ENCODE measurements around the gene ZMYND8. TPM values are rescaled to one million over a fixed set of nuclear protein-coding genes. Genes with fewer than 3 reads are reported as not detected.

The ZMYND8 gene
- total and polyA plus RNA-seq, 7 donors: 7.8 to 46.0 (median 24.8) TPM

DNA sequence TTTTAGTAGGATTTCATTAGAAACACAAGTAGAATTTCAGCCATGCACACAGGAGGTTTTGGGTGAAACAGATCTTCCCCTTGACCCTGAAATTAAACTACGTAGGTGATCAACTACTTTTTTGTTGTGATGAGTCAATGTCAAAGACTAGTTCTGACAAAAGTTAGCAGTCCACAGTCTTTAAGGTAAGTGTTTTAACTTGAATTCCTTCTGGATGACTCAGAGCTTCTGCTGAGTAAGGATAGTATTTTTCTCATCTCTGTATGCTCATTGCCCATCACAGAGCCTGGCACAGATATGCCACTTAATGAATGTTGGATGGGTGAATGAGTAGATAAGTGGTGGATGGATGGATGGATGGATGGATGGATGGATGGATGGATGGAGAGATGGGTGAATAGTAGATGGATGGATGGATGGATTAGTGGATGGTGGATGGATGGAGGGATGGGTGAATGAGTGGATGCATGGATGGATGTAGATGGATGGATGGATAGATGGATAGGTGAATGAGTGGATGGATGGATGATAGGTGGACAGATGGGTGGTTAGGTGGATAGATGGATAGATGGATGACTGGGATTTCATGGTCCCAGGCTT, 165.3 kb downstream of the ZMYND8 start:
- no peak for DNase-seq
- no peak overlapping the region for H3K4me3 ChIP-seq
- H3K9me3 ChIP-seq: no peaks in the 10 kb centered on the region
- H3K4me1 ChIP-seq: peaks cover 0 to under 1% (median 0%) of the 10 kb centered on the region in 4 donors
- no peak overlapping the region for H3K27ac ChIP-seq
- intact Hi-C loops (cut with DNase I): no loop called here
- H3K27me3 ChIP-seq: no peaks in the 10 kb centered on the region
- 90 to 95% methylated on average over 1 of the region's 1 CpG for WGBS, 2 donors
- no peaks in the 10 kb centered on the region for H3K36me3 ChIP-seq
- TF ChIP-seq EP300 (IDR thresholded peaks at IDR 0.05): no peak

DNA sequence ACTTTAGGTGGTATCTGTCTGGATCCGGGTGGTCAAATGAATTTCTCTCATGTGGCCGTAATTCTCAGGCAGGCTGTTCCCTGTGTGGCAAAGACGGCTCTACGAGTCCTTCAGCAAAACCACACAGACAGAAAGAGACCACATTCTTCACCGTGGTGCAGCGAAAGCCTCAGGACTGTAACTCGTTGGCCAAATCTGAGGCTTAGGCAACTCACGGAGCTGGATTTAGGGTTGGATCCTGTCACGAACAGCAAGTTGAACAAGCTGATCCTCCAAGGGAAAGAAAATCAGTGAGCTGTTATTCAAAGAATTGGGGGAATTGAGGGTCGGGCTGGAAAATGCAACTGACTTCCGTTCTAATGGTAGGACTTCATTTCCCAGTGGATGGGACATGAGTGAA, 167.4 kb downstream of the ZMYND8 start:
- no peaks in the 10 kb centered on the region for H3K36me3 ChIP-seq
- no peaks in the 10 kb centered on the region for H3K9me3 ChIP-seq
- no peak for DNase-seq
- intact Hi-C loops (cut with DNase I): no loop called here
- H3K27me3 ChIP-seq: no peaks in the 10 kb centered on the region
- H3K4me3 ChIP-seq: no peak overlapping the region
- H3K4me1 ChIP-seq: no peaks in the 10 kb centered on the region
- WGBS, 2 donors: 65 to 83% methylated on average over 11 of the region's 11 CpGs
- H3K27ac ChIP-seq: no peak overlapping the region
- TF ChIP-seq, protein P1, sequence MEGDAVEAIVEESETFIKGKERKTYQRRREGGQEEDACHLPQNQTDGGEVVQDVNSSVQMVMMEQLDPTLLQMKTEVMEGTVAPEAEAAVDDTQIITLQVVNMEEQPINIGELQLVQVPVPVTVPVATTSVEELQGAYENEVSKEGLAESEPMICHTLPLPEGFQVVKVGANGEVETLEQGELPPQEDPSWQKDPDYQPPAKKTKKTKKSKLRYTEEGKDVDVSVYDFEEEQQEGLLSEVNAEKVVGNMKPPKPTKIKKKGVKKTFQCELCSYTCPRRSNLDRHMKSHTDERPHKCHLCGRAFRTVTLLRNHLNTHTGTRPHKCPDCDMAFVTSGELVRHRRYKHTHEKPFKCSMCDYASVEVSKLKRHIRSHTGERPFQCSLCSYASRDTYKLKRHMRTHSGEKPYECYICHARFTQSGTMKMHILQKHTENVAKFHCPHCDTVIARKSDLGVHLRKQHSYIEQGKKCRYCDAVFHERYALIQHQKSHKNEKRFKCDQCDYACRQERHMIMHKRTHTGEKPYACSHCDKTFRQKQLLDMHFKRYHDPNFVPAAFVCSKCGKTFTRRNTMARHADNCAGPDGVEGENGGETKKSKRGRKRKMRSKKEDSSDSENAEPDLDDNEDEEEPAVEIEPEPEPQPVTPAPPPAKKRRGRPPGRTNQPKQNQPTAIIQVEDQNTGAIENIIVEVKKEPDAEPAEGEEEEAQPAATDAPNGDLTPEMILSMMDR (IDR thresholded peaks at IDR 0.05): no peak
- no peak for TF ChIP-seq POLR2AphosphoS5 (IDR thresholded peaks at IDR 0.05)
- TF ChIP-seq EP300 (IDR thresholded peaks at IDR 0.05): no peak
- TF ChIP-seq POLR2A (IDR thresholded peaks at IDR 0.05): no peak

DNA sequence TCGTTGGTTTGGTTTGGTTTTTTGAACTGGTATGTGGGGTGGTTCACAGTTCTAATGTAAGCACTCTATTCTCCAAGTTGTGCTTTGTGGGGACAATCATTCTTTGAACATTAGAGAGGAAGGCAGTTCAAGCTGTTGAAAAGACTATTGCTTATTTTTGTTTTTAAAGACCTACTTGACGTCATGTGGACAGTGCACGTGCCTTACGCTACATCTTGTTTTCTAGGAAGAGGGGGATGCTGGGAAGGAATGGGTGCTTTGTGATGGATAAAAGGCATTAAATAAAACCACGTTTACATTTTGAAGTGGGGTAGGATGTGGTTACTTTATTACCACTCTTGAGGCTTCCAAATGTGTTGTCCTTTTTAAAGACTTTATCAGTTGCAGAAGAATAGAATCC, 168.0 kb downstream of the ZMYND8 start:
- Histone ChIP-seq H3K9me3 (no peaks in the 10 kb centered on the region), H3K4me1 (no peaks in the 10 kb centered on the region), H3K4me3 (no peak overlapping the region), H3K36me3 (no peaks in the 10 kb centered on the region), H3K27ac (no peak overlapping the region), H3K27me3 (no peaks in the 10 kb centered on the region)
- no peak for DNase-seq
- 59 to 73% methylated on average over 5 of the region's 5 CpGs for WGBS, 2 donors
- intact Hi-C loops (cut with DNase I): no loop called here
- TF ChIP-seq EP300 (IDR thresholded peaks at IDR 0.05): no peak
- TF ChIP-seq POLR2A (IDR thresholded peaks at IDR 0.05): no peak
- TF ChIP-seq POLR2AphosphoS5 (IDR thresholded peaks at IDR 0.05): no peak
- TF ChIP-seq, protein P1 (IDR thresholded peaks at IDR 0.05): no peak

DNA sequence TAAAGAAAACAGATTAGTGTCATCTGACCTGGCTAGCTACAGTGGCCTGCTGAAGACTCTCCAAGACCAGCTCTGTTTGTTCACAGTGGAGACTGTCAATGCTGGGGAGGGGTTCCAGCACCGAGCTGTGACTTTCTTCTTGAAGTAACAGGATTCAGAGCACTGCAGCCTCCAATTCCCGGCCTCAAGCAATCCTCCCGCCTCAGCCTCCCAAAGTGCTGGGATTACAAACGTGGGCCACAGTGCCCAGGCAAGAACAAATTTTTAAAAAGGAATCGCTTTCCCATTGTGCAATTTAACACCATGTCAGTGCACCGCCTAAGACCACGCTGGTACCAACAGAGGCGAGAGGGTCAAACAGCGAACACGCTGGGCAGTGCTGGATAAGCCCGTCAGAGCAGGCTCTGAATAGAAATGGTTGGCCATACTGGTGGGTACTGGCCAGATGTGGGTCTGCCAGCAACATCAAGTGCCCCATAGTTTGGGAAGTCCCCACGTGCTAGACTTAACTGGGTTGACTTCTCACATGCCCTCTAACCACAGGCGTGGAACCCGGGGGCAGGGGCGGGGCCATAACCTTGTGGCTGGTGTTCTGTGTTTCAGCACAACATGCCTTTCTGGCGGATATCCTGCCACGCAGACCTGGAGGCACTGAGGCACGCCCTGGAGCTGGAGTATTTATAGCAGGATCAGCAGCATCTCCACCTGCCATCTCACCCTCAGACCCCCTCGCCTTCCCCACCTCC, 168.9 kb downstream of the ZMYND8 start:
- Histone ChIP-seq H3K36me3 (no peaks in the 10 kb centered on the region), H3K4me1 (no peaks in the 10 kb centered on the region), H3K4me3 (no peak overlapping the region), H3K27me3 (no peaks in the 10 kb centered on the region), H3K9me3 (no peaks in the 10 kb centered on the region), H3K27ac (no peak overlapping the region)
- WGBS, 2 donors: 76 to 84% methylated on average over 19 of the region's 19 CpGs
- TF ChIP-seq EP300 (IDR thresholded peaks at IDR 0.05) (no peak), POLR2A (IDR thresholded peaks at IDR 0.05) (no peak), POLR2AphosphoS5 (IDR thresholded peaks at IDR 0.05) (no peak)
- TF ChIP-seq, protein P1 (IDR thresholded peaks at IDR 0.05): no peak
- intact Hi-C loops (cut with DNase I): no loop called here
- DNase-seq: no peak

DNA sequence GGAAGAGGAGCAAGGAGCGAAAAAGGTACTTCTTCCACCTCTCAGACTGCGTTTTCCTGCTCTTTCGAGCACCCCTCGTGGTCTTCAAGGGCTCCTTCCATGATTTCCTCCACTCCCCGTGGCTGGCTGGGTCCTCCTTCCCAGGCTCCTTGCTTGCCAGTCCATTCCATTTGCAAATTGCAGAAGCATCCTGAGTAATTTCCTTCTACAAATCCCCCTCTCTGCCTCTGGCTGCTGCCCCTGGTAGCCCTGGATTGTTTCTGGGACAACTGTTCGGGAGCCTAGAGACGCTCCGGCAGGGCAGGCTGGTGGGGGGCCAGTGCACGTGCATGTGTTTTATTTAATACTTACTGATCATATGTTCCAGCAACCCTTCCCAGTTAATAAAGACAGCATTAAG, 173.1 kb downstream of the ZMYND8 start:
- WGBS, 2 donors: 74 to 81% methylated on average over 9 of the region's 9 CpGs

More for the DNA sequence above, 173.1 kb downstream of the ZMYND8 start:
- TF ChIP-seq, protein P1 (IDR thresholded peaks at IDR 0.05): no peak
- TF ChIP-seq POLR2A (IDR thresholded peaks at IDR 0.05): no peak
- no peak for TF ChIP-seq EP300 (IDR thresholded peaks at IDR 0.05)
- no peak for TF ChIP-seq POLR2AphosphoS5 (IDR thresholded peaks at IDR 0.05)
- intact Hi-C loops (cut with DNase I): no loop called here
- Histone ChIP-seq H3K4me3 (no peak overlapping the region), H3K36me3 (no peaks in the 10 kb centered on the region), H3K4me1 (no peaks in the 10 kb centered on the region), H3K9me3 (no peaks in the 10 kb centered on the region), H3K27ac (no peak overlapping the region), H3K27me3 (no peaks in the 10 kb centered on the region)
- DNase-seq: no peak
